HL-60 (cell line): ENCODE measurements around the gene RBM26.

Experiments used
- GABPA ChIP-seq: IDR thresholded peaks from 2 replicates; pipeline ENCODE4 v1.6.1; 2012; ENCODE audit warnings: low read depth
- POLR2AphosphoS5 ChIP-seq: IDR thresholded peaks from 2 replicates; pipeline ENCODE4 v1.6.1; 2012; ENCODE audit warnings: low read depth
- TF ChIP-seq, protein P1 (sequence below): IDR thresholded peaks from one replicate; pipeline ENCODE4 v1.5.1; 2011; ENCODE audit warnings: low read length, control low read depth, inconsistent platforms; ENCODE audit not compliant: insufficient read depth
- TF ChIP-seq, protein P2 (sequence below): IDR thresholded peaks from 2 replicates; pipeline ENCODE4 v1.6.1; 2012; ENCODE audit warnings: low read depth; ENCODE audit not compliant: insufficient replicate concordance

DNA sequence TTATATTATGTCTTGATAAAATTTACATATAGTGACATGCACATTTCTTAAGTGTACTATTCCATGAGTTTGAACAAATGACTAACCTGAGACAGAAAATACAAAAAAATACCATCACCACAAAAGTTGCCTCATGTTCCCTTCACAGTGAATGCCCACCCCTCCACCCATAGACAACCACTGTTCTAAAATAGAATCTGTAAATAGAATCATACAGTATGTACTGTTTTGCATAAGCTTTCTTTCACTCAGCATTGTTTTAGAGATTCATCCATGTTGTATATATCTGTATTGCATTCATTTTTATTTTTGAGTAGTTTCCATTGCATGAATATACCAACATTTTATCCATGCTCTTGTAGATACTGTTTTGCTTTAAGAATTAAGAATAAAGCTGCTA, 23.3 kb upstream of the RBM26 start:
- TF ChIP-seq, protein P1, sequence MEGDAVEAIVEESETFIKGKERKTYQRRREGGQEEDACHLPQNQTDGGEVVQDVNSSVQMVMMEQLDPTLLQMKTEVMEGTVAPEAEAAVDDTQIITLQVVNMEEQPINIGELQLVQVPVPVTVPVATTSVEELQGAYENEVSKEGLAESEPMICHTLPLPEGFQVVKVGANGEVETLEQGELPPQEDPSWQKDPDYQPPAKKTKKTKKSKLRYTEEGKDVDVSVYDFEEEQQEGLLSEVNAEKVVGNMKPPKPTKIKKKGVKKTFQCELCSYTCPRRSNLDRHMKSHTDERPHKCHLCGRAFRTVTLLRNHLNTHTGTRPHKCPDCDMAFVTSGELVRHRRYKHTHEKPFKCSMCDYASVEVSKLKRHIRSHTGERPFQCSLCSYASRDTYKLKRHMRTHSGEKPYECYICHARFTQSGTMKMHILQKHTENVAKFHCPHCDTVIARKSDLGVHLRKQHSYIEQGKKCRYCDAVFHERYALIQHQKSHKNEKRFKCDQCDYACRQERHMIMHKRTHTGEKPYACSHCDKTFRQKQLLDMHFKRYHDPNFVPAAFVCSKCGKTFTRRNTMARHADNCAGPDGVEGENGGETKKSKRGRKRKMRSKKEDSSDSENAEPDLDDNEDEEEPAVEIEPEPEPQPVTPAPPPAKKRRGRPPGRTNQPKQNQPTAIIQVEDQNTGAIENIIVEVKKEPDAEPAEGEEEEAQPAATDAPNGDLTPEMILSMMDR, result no peak
- TF ChIP-seq GABPA, result no peak
- no peak for TF ChIP-seq POLR2AphosphoS5
- TF ChIP-seq, protein P2, sequence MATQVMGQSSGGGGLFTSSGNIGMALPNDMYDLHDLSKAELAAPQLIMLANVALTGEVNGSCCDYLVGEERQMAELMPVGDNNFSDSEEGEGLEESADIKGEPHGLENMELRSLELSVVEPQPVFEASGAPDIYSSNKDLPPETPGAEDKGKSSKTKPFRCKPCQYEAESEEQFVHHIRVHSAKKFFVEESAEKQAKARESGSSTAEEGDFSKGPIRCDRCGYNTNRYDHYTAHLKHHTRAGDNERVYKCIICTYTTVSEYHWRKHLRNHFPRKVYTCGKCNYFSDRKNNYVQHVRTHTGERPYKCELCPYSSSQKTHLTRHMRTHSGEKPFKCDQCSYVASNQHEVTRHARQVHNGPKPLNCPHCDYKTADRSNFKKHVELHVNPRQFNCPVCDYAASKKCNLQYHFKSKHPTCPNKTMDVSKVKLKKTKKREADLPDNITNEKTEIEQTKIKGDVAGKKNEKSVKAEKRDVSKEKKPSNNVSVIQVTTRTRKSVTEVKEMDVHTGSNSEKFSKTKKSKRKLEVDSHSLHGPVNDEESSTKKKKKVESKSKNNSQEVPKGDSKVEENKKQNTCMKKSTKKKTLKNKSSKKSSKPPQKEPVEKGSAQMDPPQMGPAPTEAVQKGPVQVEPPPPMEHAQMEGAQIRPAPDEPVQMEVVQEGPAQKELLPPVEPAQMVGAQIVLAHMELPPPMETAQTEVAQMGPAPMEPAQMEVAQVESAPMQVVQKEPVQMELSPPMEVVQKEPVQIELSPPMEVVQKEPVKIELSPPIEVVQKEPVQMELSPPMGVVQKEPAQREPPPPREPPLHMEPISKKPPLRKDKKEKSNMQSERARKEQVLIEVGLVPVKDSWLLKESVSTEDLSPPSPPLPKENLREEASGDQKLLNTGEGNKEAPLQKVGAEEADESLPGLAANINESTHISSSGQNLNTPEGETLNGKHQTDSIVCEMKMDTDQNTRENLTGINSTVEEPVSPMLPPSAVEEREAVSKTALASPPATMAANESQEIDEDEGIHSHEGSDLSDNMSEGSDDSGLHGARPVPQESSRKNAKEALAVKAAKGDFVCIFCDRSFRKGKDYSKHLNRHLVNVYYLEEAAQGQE, result no peak
